K562 (cell line): ENCODE measurements around the gene PPP1R3E. TPM values are rescaled to one million over a fixed set of nuclear protein-coding genes. Genes with fewer than 3 reads are reported as not detected.
A peak's percentile ranks its signal among the peaks of the same experiment; 100 is the strongest.

ENCODE experiments used
- ELF2 ChIP-seq: fragments of 250-450 bp; sonication (Bioruptor Pico); IDR thresholded peaks from 2 replicates; pipeline ENCODE4 v1.5.0; 2021; ENCODE audit warnings: mild to moderate bottlenecking
- ESRRB ChIP-seq: fragments of 250-450 bp; sonication (Bioruptor Pico); IDR thresholded peaks from 2 replicates; pipeline ENCODE4 v1.5.0; 2020; ENCODE audit warnings: mild to moderate bottlenecking, moderate library complexity, borderline replicate concordance
- EWSR1 ChIP-seq: fragments of 450-650 bp; IDR thresholded peaks from 2 replicates; pipeline ENCODE4 v1.6.1; 2018; ENCODE audit warnings: borderline replicate concordance, mild to moderate bottlenecking, low read depth, moderate library complexity; ENCODE audit not compliant: partially characterized antibody
- GABPB2 ChIP-seq: fragments of 250-450 bp; sonication (Bioruptor Pico); conservative IDR thresholded peaks from 2 replicates; pipeline ENCODE4 v1.5.1; 2021; ENCODE audit warnings: mild to moderate bottlenecking
- KDM5B ChIP-seq: fragments of 200-600 bp; sonication (generic); IDR thresholded peaks from 2 replicates; pipeline ENCODE4 v1.6.1; 2012; ENCODE audit warnings: low read depth, mild to moderate bottlenecking, moderate library complexity, low read length, control low read depth, inconsistent platforms; ENCODE audit not compliant: insufficient replicate concordance
- KLF16 ChIP-seq: IDR thresholded peaks from 2 replicates; pipeline ENCODE4 v1.6.1; 2016; ENCODE audit warnings: antibody characterized with exemption
- MAX ChIP-seq: sonication (generic); formaldehyde crosslinking; IDR thresholded peaks from 2 replicates; pipeline ENCODE4 v1.9.0; 2022; ENCODE audit warnings: mild to moderate bottlenecking, missing genetic modification reagents
- MBD2 ChIP-seq: sonication (generic); IDR thresholded peaks from 2 replicates; pipeline ENCODE4 v1.6.1; 2016; ENCODE audit warnings: low read depth, borderline replicate concordance
- MLX ChIP-seq, 2 experiments: fragments of 450-650 bp in 1 of 2; sonication (generic) in 1 of 2; formaldehyde crosslinking; conservative IDR thresholded peaks; 2 replicates each; pipeline versions ENCODE4 v1.4.0 to v1.8.1; 2020 to 2022; ENCODE audit warnings: mild to moderate bottlenecking in 1 of 2, missing genetic modification reagents in 1 of 2
- MYNN ChIP-seq, 2 experiments: sonication (generic); formaldehyde crosslinking in 1 of 2; IDR thresholded peaks; 2 replicates each; pipeline versions ENCODE4 v1.5.0 to v1.6.1; 2016 to 2020; ENCODE audit warnings: antibody characterized with exemption in 1 of 2, missing genetic modification reagents in 1 of 2
- NUFIP1 ChIP-seq: fragments of 450-650 bp; IDR thresholded peaks from 2 replicates; pipeline ENCODE4 v1.6.1; 2018; ENCODE audit not compliant: partially characterized antibody
- POLR2AphosphoS2 ChIP-seq: IDR thresholded peaks from 2 replicates; pipeline ENCODE4 v1.6.1; 2012; ENCODE audit warnings: low read length, improper control_type of control experiment
- STAG1 ChIP-seq: sonication (generic); formaldehyde crosslinking; IDR thresholded peaks from 2 replicates; pipeline ENCODE4 v1.5.0; 2020; ENCODE audit warnings: missing genetic modification reagents, borderline replicate concordance
- TCF3 ChIP-seq: sonication (generic); formaldehyde crosslinking; IDR thresholded peaks from 2 replicates; pipeline ENCODE4 v1.4.0; 2020; ENCODE audit warnings: mild to moderate bottlenecking, missing genetic modification reagents
- THAP12 ChIP-seq: fragments of 250-450 bp; sonication (Bioruptor Pico); IDR thresholded peaks from 2 replicates; pipeline ENCODE4 v1.9.0; 2021; ENCODE audit warnings: mild to moderate bottlenecking, inconsistent platforms
- THRB ChIP-seq: fragments of 450-650 bp; formaldehyde crosslinking; conservative IDR thresholded peaks from 2 replicates; pipeline ENCODE4 v1.4.0; 2022; ENCODE audit warnings: mild to moderate bottlenecking, missing genetic modification characterization
- ZNF12 ChIP-seq: sonication (generic); formaldehyde crosslinking; IDR thresholded peaks from 2 replicates; pipeline ENCODE4 v1.4.0; 2020; ENCODE audit warnings: mild to moderate bottlenecking, missing genetic modification reagents
- ZNF165 ChIP-seq: fragments of 250-450 bp; sonication (Bioruptor Pico); IDR thresholded peaks from 2 replicates; pipeline ENCODE4 v1.4.0; 2020; ENCODE audit warnings: borderline replicate concordance
- ZNF253 ChIP-seq: fragments of 250-450 bp; sonication (Bioruptor Pico); conservative IDR thresholded peaks from 2 replicates; pipeline ENCODE4 v1.6.1; 2021; ENCODE audit warnings: mild to moderate bottlenecking
- ZNF584 ChIP-seq: fragments of 200-800 bp; sonication (Bioruptor generic); IDR thresholded peaks from 2 replicates; pipeline ENCODE4 v1.6.1; 2016; ENCODE audit warnings: low read depth, mild to moderate bottlenecking, missing genetic modification characterization, missing compliant biosample characterization
- ZNF655 ChIP-seq: fragments of 250-450 bp; sonication (Bioruptor Pico); IDR thresholded peaks from 2 replicates; pipeline ENCODE4 v1.5.0; 2021
- ZNF696 ChIP-seq: fragments of 250-450 bp; sonication (Bioruptor Pico); conservative IDR thresholded peaks from 2 replicates; pipeline ENCODE4 v1.4.0; 2020; ENCODE audit warnings: mild to moderate bottlenecking, moderate library complexity
- polyA plus RNA-seq, 8 experiments: library from polyadenylated mRNA; depleted of rRNA in 4 of 8; stranded (reverse) in 5 of 8; unstranded in 3 of 8; fragments of >200 nt; fragmentation: Nextera tagmentation in 2 of 8; fragmentation: Illumina TruSeq in 1 of 8; extraction: Ambion mirVana in 2 of 8; extraction: Trizol in 1 of 8; gene quantifications; 2 replicates each; pipeline versions ENCODE4 v1.2.1 to v1.2.3, GENCODE V29; 2011 to 2014; ENCODE audit warnings: inconsistent platforms in 1 of 8, missing spikeins in 1 of 8
- total RNA-seq, 7 experiments: library from RNA; depleted of rRNA in 6 of 7; stranded (reverse); fragments of >200 nt in 6 of 7; fragmentation: Illumina TruSeq in 2 of 7; extraction: Trizol in 2 of 7; gene quantifications; 2 replicates each; pipeline versions ENCODE4 v1.2.1 to v1.2.3, GENCODE V29; 2011 to 2021; ENCODE audit warnings: low replicate concordance in 1 of 7

The PPP1R3E gene
- total and polyA plus RNA-seq, 9 of the 15 experiments (the other 6 are each of a cell fraction or from before 2014, with no cell fraction given): 3.2 to 18.4 (median 7.6) TPM

- peak; percentile 83 for TF ChIP-seq POLR2AphosphoS2
- no peak for TF ChIP-seq ZNF165
- TF ChIP-seq ZNF696 (CRISPR knock-in tag): peak; percentile 56; the same call in 1 of the 2 replicates
- TF ChIP-seq THAP12: no peak
- no peak for TF ChIP-seq ESRRB (CRISPR knock-in tag)
- no peak for TF ChIP-seq ZNF584 (CRISPR knock-in tag)
- peak; percentile 21 for TF ChIP-seq EWSR1
- no peak for TF ChIP-seq MAX
- no peak for TF ChIP-seq MBD2
- TF ChIP-seq TCF3 (CRISPR knock-in tag): no peak
- TF ChIP-seq KLF16: no peak
- TF ChIP-seq THRB (CRISPR knock-in tag): peak; percentile 76; the same call in 1 of the 2 replicates
- TF ChIP-seq ZNF655 (CRISPR knock-in tag): no peak
- TF ChIP-seq ZNF253 (CRISPR knock-in tag): 0 out of 2 replicates have a peak, but pooled peaks have one; percentile 35
- no peak for TF ChIP-seq GABPB2
- peak; percentile 64; the same call in 1 of the 2 replicates for TF ChIP-seq ELF2 (CRISPR knock-in tag)
- TF ChIP-seq KDM5B: no peak
- no peak for TF ChIP-seq STAG1 (CRISPR knock-in tag)
- TF ChIP-seq MLX (CRISPR knock-in tag; conservative IDR thresholded peaks at IDR 0.05): no peak
- TF ChIP-seq MYNN (IDR thresholded peaks at IDR 0.05): peak; percentile 33; the same call in 1 of the 2 replicates
- TF ChIP-seq MYNN (CRISPR knock-in tag; IDR thresholded peaks at IDR 0.05): no peak
- TF ChIP-seq ZNF12 (CRISPR knock-in tag): no peak
- no peak for TF ChIP-seq NUFIP1
Observed at GRCh38 chr14:23326491-23327332, 24.1 kb upstream of the PPP1R3E start (continued).
